Activated naive CD8-positive, alpha-beta T cell treated with anti-CD3 and anti-CD28 coated beads for 36 hours (primary cell): ENCODE data around the gene OBI1. TPM values are rescaled to one million over a fixed set of nuclear protein-coding genes. Genes with fewer than 3 reads are reported as not detected.

Source experiments
- DNase-seq: peaks from one replicate; pipeline ENCODE4 v3.0.0; 2021
- H3K27ac Mint-ChIP-seq: one replicate; pipeline ENCODE4 v1.8.0; 2022; ENCODE audit warnings: mild to moderate bottlenecking, moderate library complexity, mixed read lengths
- H3K27me3 Mint-ChIP-seq: one replicate; pipeline ENCODE4 v1.8.0; 2022; ENCODE audit warnings: mild to moderate bottlenecking, mixed read lengths
- H3K36me3 Mint-ChIP-seq: one replicate; pipeline ENCODE4 v1.8.0; 2021; ENCODE audit warnings: mild to moderate bottlenecking, mixed read lengths
- H3K4me1 Mint-ChIP-seq: one replicate; pipeline ENCODE4 v1.8.0; 2021; ENCODE audit warnings: mixed read lengths
- H3K4me3 Mint-ChIP-seq: one replicate; pipeline ENCODE4 v1.8.0; 2022; ENCODE audit warnings: mild to moderate bottlenecking, moderate library complexity, mixed read lengths
- H3K9me3 Mint-ChIP-seq: one replicate; pipeline ENCODE4 v1.8.0; 2022; ENCODE audit warnings: mixed read lengths
- total RNA-seq, 2 experiments: library from RNA; stranded (reverse); gene quantifications; one replicate each; pipeline ENCODE4 v1.2.3, GENCODE V29; 2021

Gene OBI1
- total RNA-seq, 2 experiments from 2014 or later, result 23.0 to 24.9 TPM

GRCh38 chr13:78593129-78593528, 65.8 kb downstream of the OBI1 start:
- Mint-ChIP-seq H3K27ac (no peak overlapping the region), H3K9me3 (peaks cover 9% of the 10 kb centered on the region), H3K4me3 (no peak overlapping the region), H3K4me1 (peaks cover 3% of the 10 kb centered on the region), H3K27me3 (peaks cover 91% of the 10 kb centered on the region), H3K36me3 (no peaks in the 10 kb centered on the region)
- DNase-seq, result no peak

GRCh38 chr13:78592584-78592983, 66.4 kb downstream of the OBI1 start:
- Mint-ChIP-seq H3K27ac (no peak overlapping the region), H3K9me3 (peaks cover 10% of the 10 kb centered on the region), H3K4me3 (no peak overlapping the region), H3K27me3 (peaks cover 93% of the 10 kb centered on the region), H3K36me3 (no peaks in the 10 kb centered on the region), H3K4me1 (peaks cover 3% of the 10 kb centered on the region)
- no peak for DNase-seq

DNA sequence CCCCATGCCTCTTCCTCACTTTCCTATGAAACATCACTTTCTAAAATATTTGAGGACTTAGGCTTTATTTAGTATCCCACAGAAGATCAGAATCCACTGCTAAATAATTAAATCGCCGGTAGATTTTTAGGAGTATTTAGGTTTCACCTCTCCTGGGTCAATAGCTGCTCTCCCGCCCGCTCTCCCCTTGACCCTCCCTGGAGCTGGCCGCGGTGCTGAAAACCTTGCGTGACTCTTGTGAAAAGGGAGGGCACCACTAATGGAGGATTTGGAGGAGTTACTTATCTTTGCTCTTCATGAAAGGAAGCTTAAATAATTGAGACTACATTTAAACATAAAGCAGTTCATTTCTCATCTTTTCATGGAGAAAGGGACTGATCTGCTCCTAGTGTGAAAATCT, 69.7 kb downstream of the OBI1 start:
- H3K4me3 Mint-ChIP-seq, result no peak overlapping the region
- H3K4me1 Mint-ChIP-seq, result peaks cover 6% of the 10 kb centered on the region
- H3K27me3 Mint-ChIP-seq, result peaks cover 82% of the 10 kb centered on the region
- H3K9me3 Mint-ChIP-seq, result peaks cover 9% of the 10 kb centered on the region
- H3K36me3 Mint-ChIP-seq, result no peaks in the 10 kb centered on the region
- H3K27ac Mint-ChIP-seq, result no peak overlapping the region
- no peak for DNase-seq

DNA sequence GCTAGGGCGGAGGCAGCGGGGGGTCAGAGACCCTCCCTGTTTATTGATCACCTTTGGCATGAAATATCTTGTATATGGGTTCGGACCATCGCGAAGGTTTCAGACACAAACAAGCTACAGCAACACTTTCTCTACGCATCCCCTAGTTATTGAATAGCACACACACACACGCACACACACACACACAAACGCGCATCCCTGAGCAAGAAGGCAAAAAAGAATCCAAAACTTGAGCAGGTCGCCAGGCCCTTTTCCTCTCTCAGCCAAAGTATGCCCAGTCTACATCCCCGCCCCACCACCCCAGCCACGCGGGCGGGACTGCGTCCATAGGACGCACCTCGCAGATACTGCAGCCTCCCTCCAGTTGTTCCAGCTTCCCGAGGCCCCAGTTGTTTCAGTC, 71.6 kb downstream of the OBI1 start:
- H3K4me3 Mint-ChIP-seq, result no peak overlapping the region

GRCh38 chr13:78586706-78587105, 72.2 kb downstream of the OBI1 start:
- H3K4me1 Mint-ChIP-seq, result peaks cover 6% of the 10 kb centered on the region
- H3K27ac Mint-ChIP-seq, result no peak overlapping the region
- H3K36me3 Mint-ChIP-seq, result no peaks in the 10 kb centered on the region
- no peak overlapping the region for H3K4me3 Mint-ChIP-seq
- peaks cover 7% of the 10 kb centered on the region for H3K9me3 Mint-ChIP-seq
- peaks cover 61% of the 10 kb centered on the region for H3K27me3 Mint-ChIP-seq
- DNase-seq, result no peak

More for the DNA sequence above, 71.6 kb downstream of the OBI1 start:
- peaks cover 6% of the 10 kb centered on the region for H3K4me1 Mint-ChIP-seq
- DNase-seq, result no peak
- no peaks in the 10 kb centered on the region for H3K36me3 Mint-ChIP-seq
- H3K9me3 Mint-ChIP-seq, result peaks cover 7% of the 10 kb centered on the region
- H3K27ac Mint-ChIP-seq, result no peak overlapping the region
- H3K27me3 Mint-ChIP-seq, result peaks cover 65% of the 10 kb centered on the region

DNA sequence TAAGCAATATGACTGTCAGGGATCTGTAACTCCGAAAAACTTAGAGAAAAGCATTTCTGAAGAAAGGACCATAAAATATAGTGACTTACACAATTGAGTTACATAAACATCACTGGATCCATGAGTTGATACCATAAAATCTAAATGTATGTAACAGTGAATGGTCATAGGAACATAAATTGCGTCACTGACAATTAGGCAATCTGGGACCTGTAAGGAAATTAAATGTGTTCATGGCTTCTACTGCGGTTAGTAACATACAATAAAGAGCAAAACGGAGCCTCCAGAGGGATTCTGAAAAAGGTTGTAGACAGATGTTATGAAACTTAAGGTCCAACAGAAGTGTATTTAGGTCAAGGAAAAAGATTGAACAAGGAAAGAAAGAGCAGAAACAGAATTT, 82.7 kb downstream of the OBI1 start:
- Mint-ChIP-seq H3K4me1 (no peaks in the 10 kb centered on the region), H3K36me3 (no peaks in the 10 kb centered on the region), H3K27ac (no peak overlapping the region), H3K9me3 (no peaks in the 10 kb centered on the region), H3K27me3 (peaks cover 47% of the 10 kb centered on the region), H3K4me3 (no peak overlapping the region)
- no peak for DNase-seq

DNA sequence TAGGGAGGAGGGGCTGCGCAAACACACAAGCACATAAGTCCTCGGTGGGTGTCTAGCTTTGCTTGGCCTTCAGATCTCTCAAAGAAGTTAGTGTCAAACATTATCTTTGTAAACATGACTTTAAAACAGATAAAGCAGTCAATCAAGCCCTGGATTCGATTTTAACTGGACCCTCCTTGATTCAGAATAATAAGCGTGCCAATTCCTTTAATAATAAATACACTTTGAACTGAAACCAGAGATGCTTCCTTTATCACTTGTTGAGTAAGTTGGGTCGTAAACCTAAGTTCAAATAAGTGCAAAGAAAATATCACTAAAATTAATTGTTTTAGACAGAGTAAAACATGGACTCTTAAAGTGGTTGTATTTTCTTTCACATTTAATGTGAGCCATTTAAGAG, 86.5 kb downstream of the OBI1 start:
- H3K27ac Mint-ChIP-seq, result no peak overlapping the region
- no peak for DNase-seq
- peaks cover 28% of the 10 kb centered on the region for H3K27me3 Mint-ChIP-seq
- H3K4me3 Mint-ChIP-seq, result no peak overlapping the region
- no peaks in the 10 kb centered on the region for H3K36me3 Mint-ChIP-seq
- no peaks in the 10 kb centered on the region for H3K4me1 Mint-ChIP-seq
- H3K9me3 Mint-ChIP-seq, result no peaks in the 10 kb centered on the region

DNA sequence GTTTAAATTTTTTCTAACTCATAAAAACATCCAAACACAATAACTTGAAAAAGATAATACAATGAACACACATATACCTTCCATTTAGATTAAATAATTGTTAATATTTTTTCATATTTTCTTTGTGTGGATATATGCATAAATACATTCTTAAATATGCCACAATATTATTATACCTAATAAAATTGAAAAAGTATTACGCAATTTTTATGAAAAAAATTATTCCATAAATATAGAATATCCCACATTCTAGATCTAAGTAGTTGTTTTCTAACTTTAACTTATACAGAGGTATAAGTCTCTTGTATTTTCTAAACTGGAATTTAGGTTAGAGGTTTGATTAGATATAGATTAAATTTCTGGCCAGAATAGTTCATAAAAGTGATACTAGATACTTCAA, 89.9 kb downstream of the OBI1 start:
- H3K4me1 Mint-ChIP-seq, result no peaks in the 10 kb centered on the region
- peaks cover 16% of the 10 kb centered on the region for H3K27me3 Mint-ChIP-seq
- H3K36me3 Mint-ChIP-seq, result no peaks in the 10 kb centered on the region
- no peak overlapping the region for H3K4me3 Mint-ChIP-seq
- H3K27ac Mint-ChIP-seq, result no peak overlapping the region
- no peak for DNase-seq
- no peaks in the 10 kb centered on the region for H3K9me3 Mint-ChIP-seq

DNA sequence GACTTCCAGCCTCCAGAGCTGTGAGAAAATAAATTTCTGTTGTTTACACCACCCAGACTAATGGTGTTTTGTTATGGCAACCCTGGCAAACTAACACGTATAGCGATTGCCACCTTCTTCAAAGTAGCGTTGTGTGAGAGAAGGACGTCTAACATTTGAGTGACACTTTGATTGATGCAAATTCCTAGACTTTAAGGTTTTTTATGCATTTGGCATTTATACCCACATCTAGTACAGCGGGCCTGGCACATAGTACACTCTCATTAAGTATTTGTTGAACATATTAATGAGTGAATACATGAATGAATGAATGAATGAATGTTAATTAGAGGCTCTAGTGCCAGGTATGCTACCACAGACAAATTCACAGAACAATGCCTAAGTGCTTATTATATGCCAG, 92.3 kb downstream of the OBI1 start:
- Mint-ChIP-seq H3K36me3 (no peaks in the 10 kb centered on the region), H3K9me3 (no peaks in the 10 kb centered on the region), H3K27ac (no peak overlapping the region), H3K4me3 (no peak overlapping the region), H3K27me3 (peaks cover 18% of the 10 kb centered on the region), H3K4me1 (no peaks in the 10 kb centered on the region)
- DNase-seq, result no peak

Other genes with a start within 250 kb of the OBI1 start
- under 1 TPM; 0.08 TPM for gene POU4F1, start 55.6 kb downstream of the OBI1 start, total RNA-seq